GM06990 (cell line): ENCODE measurements around the gene KRT6C.
"Not testable (repeated sequence)": the region's sequence is repeated elsewhere in the genome, so short reads cannot be mapped to it uniquely, and the experiment has no call there.

Source experiments
- DNase-seq: peaks from one replicate; pipeline ENCODE4 v3.0.0-alpha.2; 2011; ENCODE audit not compliant: insufficient read length; ENCODE audit errors: extremely low read depth
- H3K27me3 ChIP-seq: replicated peaks from 2 replicates; pipeline ENCODE4 v1.6.0; 2011; ENCODE audit warnings: low read length; ENCODE audit not compliant: control insufficient read depth, insufficient read depth
- H3K36me3 ChIP-seq: 2 replicates; pipeline ENCODE4 v1.5.1; 2011; ENCODE audit warnings: low read length; ENCODE audit not compliant: control insufficient read depth, insufficient read depth
- H3K4me3 ChIP-seq: replicated peaks from 2 replicates; pipeline ENCODE4 v1.5.1; 2011; ENCODE audit warnings: low read depth, mild to moderate bottlenecking, control low read depth, low read length
- TF ChIP-seq, protein P1 (sequence below): IDR thresholded peaks from 2 replicates; pipeline ENCODE4 v1.5.1; 2011; ENCODE audit warnings: low read length, control low read depth, mild to moderate bottlenecking, inconsistent platforms; ENCODE audit not compliant: insufficient read depth, poor library complexity, severe bottlenecking

KRT6C gene

DNA sequence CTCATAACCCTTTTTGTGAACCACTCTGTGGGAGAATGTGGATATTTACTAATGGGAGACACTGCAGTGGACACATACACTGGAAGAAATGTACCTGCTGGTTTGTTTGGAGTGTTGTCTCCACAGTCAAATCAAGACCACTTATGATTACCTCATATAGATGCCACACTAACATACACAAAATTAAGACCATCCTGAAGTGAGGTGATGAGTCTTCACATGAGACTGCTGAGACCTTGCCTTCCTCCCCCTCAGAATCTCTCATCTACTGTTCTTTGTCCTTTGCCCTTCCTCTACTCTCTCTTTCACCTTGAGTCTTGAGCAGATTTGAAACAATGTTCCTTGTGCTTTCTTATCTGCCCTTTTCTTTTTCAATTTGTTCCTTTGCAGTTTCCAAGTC, 15.1 kb upstream of the KRT6C start:
- no peak overlapping the region for H3K4me3 ChIP-seq
- TF ChIP-seq, protein P1, sequence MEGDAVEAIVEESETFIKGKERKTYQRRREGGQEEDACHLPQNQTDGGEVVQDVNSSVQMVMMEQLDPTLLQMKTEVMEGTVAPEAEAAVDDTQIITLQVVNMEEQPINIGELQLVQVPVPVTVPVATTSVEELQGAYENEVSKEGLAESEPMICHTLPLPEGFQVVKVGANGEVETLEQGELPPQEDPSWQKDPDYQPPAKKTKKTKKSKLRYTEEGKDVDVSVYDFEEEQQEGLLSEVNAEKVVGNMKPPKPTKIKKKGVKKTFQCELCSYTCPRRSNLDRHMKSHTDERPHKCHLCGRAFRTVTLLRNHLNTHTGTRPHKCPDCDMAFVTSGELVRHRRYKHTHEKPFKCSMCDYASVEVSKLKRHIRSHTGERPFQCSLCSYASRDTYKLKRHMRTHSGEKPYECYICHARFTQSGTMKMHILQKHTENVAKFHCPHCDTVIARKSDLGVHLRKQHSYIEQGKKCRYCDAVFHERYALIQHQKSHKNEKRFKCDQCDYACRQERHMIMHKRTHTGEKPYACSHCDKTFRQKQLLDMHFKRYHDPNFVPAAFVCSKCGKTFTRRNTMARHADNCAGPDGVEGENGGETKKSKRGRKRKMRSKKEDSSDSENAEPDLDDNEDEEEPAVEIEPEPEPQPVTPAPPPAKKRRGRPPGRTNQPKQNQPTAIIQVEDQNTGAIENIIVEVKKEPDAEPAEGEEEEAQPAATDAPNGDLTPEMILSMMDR, result no peak
- no peaks in the 10 kb centered on the region; the same call in none of the 2 replicates for H3K27me3 ChIP-seq
- H3K36me3 ChIP-seq, result no peaks in the 10 kb centered on the region
- no peak for DNase-seq

DNA sequence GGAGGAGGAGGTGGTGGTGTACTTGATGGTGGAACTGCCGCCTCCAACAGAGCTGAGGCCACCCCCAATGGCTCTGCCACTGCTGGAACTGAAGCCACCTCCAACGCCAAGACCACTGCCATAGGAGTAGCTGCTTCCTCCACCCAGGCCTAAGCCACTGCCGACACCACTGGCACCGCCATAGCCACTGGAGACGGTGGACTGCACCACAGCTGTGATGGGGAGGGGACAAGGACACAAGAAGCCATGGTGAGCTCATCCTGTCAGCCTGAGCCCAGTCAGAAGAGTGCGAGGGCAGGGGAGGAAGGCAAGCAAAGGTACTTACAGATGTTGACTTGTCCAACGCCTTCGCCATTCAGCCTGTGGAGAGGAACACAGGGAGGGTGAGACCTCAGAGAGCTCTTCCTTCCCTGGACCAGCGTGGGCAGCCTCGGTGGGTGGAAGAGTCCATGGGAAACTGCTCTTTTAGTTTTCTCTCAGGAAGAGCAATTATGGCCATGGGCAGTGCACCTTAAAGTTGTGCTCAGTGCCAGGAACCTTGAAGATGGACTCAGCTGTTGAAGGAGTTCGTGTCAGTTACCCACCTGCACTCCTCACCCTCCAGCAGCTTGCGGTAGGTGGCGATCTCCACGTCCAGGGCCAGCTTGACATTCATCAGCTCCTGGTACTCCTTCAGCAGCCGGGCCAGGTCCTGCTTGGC, 14.3 kb upstream of the KRT6C start:
- H3K27me3 ChIP-seq, H3K4me3 ChIP-seq, DNase-seq, H3K36me3 ChIP-seq: not testable (repeated sequence)

DNA sequence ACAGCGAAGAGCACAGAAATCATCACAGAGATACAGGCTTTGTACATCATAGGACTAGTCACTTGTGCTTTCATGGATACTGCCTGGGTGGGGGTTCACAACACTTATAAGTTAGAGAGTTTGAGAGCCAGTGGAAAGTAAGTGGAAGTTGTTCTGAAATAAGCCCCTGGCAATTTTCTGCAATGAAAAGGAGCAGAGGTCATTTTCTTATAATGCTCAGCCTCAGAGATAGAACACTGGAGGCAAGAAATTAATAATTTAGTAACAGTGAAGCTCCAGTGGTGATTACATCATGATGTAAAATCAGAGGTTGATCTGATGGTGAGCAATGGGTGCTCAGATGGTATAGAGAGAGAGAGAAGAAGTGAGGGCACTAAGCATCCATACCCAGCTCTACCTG, 13.6 kb upstream of the KRT6C start:
- H3K36me3 ChIP-seq, result no peaks in the 10 kb centered on the region
- H3K27me3 ChIP-seq, result no peaks in the 10 kb centered on the region; the same call in 1 of the 2 replicates
- TF ChIP-seq, protein P1, result no peak

DNA sequence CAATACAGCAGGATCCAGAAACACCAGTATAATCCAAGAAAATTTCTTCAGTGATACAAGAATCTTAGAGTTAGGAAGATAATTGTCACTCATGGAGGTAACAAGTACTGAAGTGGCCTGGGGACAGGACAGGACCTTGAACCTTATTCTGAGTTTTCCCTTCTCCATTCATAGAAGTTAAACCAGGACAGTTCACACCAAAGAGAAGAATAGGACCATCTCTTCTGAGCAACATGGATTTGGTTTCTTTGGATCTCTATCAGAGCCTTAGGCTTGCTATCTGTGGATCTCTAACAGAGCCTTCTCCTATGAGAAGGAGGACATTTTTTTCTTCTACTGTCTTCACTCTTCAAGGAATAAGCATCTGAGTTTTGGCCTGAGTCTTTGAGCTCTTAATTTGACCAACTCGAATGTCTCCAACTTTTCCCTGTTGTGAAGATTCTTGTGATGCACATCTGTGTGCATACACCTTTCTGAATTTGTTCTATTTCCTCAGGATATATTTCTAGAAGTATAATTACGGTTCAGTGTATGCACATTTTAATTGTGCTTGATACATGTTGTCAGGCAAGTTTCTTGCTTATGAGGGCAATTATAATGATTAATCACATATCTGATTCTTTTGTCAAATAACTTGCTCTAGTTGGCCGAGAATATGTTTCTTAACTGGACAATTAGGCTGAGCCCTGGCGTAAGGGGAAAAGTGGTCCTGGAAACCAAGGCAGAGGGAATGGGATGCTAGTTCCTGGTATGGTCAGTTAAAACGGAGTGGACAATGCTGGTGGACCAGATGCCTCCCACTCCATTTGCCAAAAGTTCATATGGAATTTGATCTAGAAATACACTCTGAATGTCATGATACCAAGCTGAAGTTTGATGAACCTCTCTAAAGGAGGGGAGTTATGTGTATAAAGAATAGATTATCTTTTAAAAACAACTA, 12.8 kb upstream of the KRT6C start:
- Histone ChIP-seq H3K27me3 (no peaks in the 10 kb centered on the region; the same call in 1 of the 2 replicates), H3K4me3 (no peak overlapping the region)

More for the DNA sequence above, 13.6 kb upstream of the KRT6C start:
- H3K4me3 ChIP-seq, result no peak overlapping the region
- DNase-seq, result no peak

DNA sequence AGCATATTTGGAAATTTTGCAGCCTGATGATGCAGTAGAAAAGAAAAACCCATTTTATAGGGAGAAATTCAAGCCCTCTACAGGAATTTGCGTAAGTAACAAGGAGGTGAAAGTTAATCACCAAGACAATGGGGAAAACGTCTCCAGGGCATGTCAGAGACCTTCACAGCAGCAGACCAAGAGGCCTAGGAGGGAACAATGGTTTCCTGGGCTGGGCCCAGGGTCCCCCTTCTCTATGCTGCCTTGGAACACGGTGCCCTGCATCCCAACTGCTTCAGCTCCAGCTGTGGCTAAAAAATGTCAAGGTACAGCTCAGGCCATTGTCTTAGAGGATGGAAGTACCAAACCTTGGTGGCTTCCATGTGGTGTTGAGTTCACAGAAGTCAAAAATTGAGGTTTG, 6.5 kb upstream of the KRT6C start:
- TF ChIP-seq, protein P1, result no peak
- DNase-seq, result no peak
- no peaks in the 10 kb centered on the region for H3K36me3 ChIP-seq

More for the DNA sequence above, 12.8 kb upstream of the KRT6C start:
- H3K36me3 ChIP-seq, result no peaks in the 10 kb centered on the region
- no peak for DNase-seq
- TF ChIP-seq, protein P1, result no peak

DNA sequence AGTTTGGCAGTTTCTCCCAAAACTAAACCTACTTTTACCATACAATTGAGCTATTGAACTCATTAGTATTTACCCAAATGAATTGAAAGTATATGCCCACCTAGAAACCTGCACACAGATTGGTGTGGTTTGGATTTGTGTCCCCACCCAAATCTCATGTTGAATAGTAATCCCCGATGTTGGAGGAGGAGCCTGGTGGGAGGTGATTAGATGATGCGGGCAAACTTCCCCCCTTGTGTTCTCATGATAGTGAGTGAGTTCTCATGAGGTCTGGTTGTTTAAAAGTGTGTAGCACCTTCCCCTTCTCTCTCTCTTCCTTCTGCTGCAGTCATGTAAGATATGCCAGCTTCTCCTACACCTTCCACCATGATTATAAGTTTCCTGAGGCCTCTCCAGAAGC, 4.0 kb upstream of the KRT6C start:
- Histone ChIP-seq H3K36me3 (no peaks in the 10 kb centered on the region), H3K27me3 (no peaks in the 10 kb centered on the region), H3K4me3 (no peak overlapping the region)
- TF ChIP-seq, protein P1, result no peak
- DNase-seq, result no peak

More for the DNA sequence above, 6.5 kb upstream of the KRT6C start:
- Histone ChIP-seq H3K27me3 (no peaks in the 10 kb centered on the region), H3K4me3 (no peak overlapping the region)
